Gastroesophageal sphincter (tissue), 4 donors: ENCODE results near the gene SCAI. TPM values are rescaled to one million over a fixed set of nuclear protein-coding genes. Genes with fewer than 3 reads are reported as not detected.
A peak's percentile ranks its signal among the peaks of the same experiment; 100 is the strongest.

Experiments used
- ATAC-seq: fragments of 150-250 bp; one replicate; pipeline ENCODE4 v1.9.1; 2016; ENCODE audit warnings: mild to moderate bottlenecking, moderate library complexity
- H3K27ac ChIP-seq, 4 donors: fragments of 200-600 bp; sonication (generic) in 3 of 4; 1 replicate in 3 of 4; 2 replicates in 1 of 4; pipeline ENCODE4 v1.5.1; 2016 to 2019
- H3K27me3 ChIP-seq: fragments of 200-600 bp; sonication (generic); one replicate; pipeline ENCODE4 v1.5.1; 2019
- H3K36me3 ChIP-seq, 2 donors: fragments of 200-600 bp; sonication (generic); one replicate each; pipeline ENCODE4 v1.5.1; 2019; ENCODE audit warnings: control low read depth in 1 of 2
- H3K4me1 ChIP-seq, 3 donors: fragments of 200-600 bp; sonication (generic); 1 replicate in 2 of 3; 2 replicates in 1 of 3; pipeline ENCODE4 v1.5.1; 2016 to 2019; ENCODE audit warnings: control low read depth in 2 of 3
- H3K4me3 ChIP-seq, 2 donors: fragments of 200-600 bp; sonication (generic); one replicate each; pipeline ENCODE4 v1.5.1; 2019; ENCODE audit warnings: mild to moderate bottlenecking in 1 of 2, moderate library complexity in 1 of 2
- H3K9me3 ChIP-seq, 3 donors: fragments of 200-600 bp; sonication (generic); one replicate each; pipeline ENCODE4 v1.5.1; 2017 to 2019; ENCODE audit warnings: control low read depth in 2 of 3
- EP300 ChIP-seq: sonication (generic); formaldehyde crosslinking; IDR thresholded peaks from one replicate; pipeline ENCODE4 v1.6.1; 2017; ENCODE audit warnings: antibody characterized with exemption, mild to moderate bottlenecking
- POLR2A ChIP-seq, 2 donors: fragments of 450-650 bp; IDR thresholded peaks; one replicate each; pipeline ENCODE4 v1.6.1; 2017; ENCODE audit warnings: antibody characterized with exemption in 2 of 2, mild to moderate bottlenecking in 2 of 2, moderate library complexity in 1 of 2
- POLR2AphosphoS5 ChIP-seq: sonication (generic); formaldehyde crosslinking; IDR thresholded peaks from one replicate; pipeline ENCODE4 v1.6.1; 2017; ENCODE audit warnings: antibody characterized with exemption
- WGBS, 2 donors: methylation state at CpG; one replicate each; pipeline ENCODE4 v1.1.5; 2018; ENCODE audit warnings: low coverage in 1 of 2; 5-methylcytosine and 5-hydroxymethylcytosine counted together
- total RNA-seq, 4 donors: library from RNA; depleted of rRNA; stranded (reverse); fragments of >200 nt; gene quantifications; one replicate each; pipeline ENCODE4 v1.1.0, GENCODE V29; 2016
- TF ChIP-seq, protein P1 (sequence below), 4 experiments: fragments of 200-600 bp in 2 of 4; fragments of 450-650 bp in 2 of 4; sonication (generic) in 1 of 4; IDR thresholded peaks; one replicate each; pipeline ENCODE4 v1.5.1; 2017 to 2019; ENCODE audit warnings: antibody characterized with exemption in 4 of 4, mild to moderate bottlenecking in 2 of 4, moderate library complexity in 2 of 4

Gene SCAI
- total RNA-seq, 4 donors from 2014 or later, result 6.9 to 15.9 (median 7.7) TPM

- WGBS, 2 donors, result 50 to 51% methylated on average over 1 to 3 of the region's 3 CpGs
- peaks cover 0 to 60% (median 7%) of the 10 kb centered on the region in 3 donors for H3K4me1 ChIP-seq
- ATAC-seq, result peak; percentile 79
- TF ChIP-seq POLR2A (IDR thresholded peaks at IDR 0.05) (no peak), POLR2AphosphoS5 (no peak), EP300 (no peak)
- TF ChIP-seq, protein P1, sequence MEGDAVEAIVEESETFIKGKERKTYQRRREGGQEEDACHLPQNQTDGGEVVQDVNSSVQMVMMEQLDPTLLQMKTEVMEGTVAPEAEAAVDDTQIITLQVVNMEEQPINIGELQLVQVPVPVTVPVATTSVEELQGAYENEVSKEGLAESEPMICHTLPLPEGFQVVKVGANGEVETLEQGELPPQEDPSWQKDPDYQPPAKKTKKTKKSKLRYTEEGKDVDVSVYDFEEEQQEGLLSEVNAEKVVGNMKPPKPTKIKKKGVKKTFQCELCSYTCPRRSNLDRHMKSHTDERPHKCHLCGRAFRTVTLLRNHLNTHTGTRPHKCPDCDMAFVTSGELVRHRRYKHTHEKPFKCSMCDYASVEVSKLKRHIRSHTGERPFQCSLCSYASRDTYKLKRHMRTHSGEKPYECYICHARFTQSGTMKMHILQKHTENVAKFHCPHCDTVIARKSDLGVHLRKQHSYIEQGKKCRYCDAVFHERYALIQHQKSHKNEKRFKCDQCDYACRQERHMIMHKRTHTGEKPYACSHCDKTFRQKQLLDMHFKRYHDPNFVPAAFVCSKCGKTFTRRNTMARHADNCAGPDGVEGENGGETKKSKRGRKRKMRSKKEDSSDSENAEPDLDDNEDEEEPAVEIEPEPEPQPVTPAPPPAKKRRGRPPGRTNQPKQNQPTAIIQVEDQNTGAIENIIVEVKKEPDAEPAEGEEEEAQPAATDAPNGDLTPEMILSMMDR (IDR thresholded peaks at IDR 0.05), result no peak
- H3K27me3 ChIP-seq, result no peaks in the 10 kb centered on the region
- no peak overlapping the region for H3K4me3 ChIP-seq
- peaks cover 0 to 21% of the 10 kb centered on the region in 2 donors for H3K36me3 ChIP-seq
- H3K27ac ChIP-seq, result peak overlapping the region; percentile 24 to 82 (median 72)
- H3K9me3 ChIP-seq, result no peaks in the 10 kb centered on the region
Measured at GRCh38 chr9:125161284-125161918, 18.1 kb upstream of the SCAI start.

DNA sequence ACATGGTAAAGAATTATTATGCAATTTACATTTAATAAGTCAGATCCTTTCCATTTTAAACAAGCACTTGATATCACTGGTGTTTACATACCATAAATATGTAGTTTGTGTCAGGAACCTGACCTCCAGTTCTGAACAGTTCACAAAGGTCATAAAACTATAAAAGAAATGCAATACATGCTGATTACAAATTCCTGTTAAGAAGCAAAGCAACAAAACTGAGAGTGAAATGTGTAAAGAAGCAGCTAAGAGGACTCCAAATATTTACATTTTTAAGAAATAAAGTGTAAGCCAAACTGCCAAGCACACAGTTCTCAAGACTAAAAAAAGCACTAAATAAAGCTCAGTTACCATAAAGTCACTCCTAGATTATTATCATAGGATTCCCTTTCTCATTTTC, 17.4 kb upstream of the SCAI start:
- Histone ChIP-seq H3K9me3 (no peaks in the 10 kb centered on the region), H3K4me3 (no peak overlapping the region), H3K27me3 (no peaks in the 10 kb centered on the region), H3K36me3 (peaks cover 0 to 27% of the 10 kb centered on the region in 2 donors), H3K27ac (peak overlapping the region; percentile 24 to 82 (median 72)), H3K4me1 (peaks cover 0 to 54% (median 4%) of the 10 kb centered on the region in 3 donors)
- ATAC-seq, result no peak
- no peak for TF ChIP-seq EP300

GRCh38 chr9:125156551-125156950, 13.2 kb upstream of the SCAI start:
- H3K27ac ChIP-seq, result no peak overlapping the region
- H3K4me1 ChIP-seq, result peaks cover 0 to 46% (median 4%) of the 10 kb centered on the region in 3 donors
- H3K9me3 ChIP-seq, result no peaks in the 10 kb centered on the region
- H3K36me3 ChIP-seq, result peaks cover 3 to 58% of the 10 kb centered on the region in 2 donors
- TF ChIP-seq, protein P1 (IDR thresholded peaks at IDR 0.05), result no peak
- TF ChIP-seq POLR2AphosphoS5 (no peak), POLR2A (IDR thresholded peaks at IDR 0.05) (no peak), EP300 (no peak)
- 69 to 95% methylated on average over 2 of the region's 2 CpGs for WGBS, 2 donors
- no peak overlapping the region for H3K4me3 ChIP-seq
- ATAC-seq, result no peak
- H3K27me3 ChIP-seq, result no peaks in the 10 kb centered on the region

GRCh38 chr9:125153712-125154367, 10.5 kb upstream of the SCAI start:
- no peak for ATAC-seq
- Histone ChIP-seq H3K4me3 (no peak overlapping the region), H3K9me3 (no peaks in the 10 kb centered on the region), H3K36me3 (peaks cover 7 to 85% of the 10 kb centered on the region in 2 donors), H3K27me3 (no peaks in the 10 kb centered on the region), H3K27ac (peak overlapping the region in 1 of 4 donors; percentile 9), H3K4me1 (peaks cover 0 to 19% (median 0%) of the 10 kb centered on the region in 3 donors)
- WGBS, 2 donors, result 44 to 61% methylated on average over 4 of the region's 4 CpGs
- TF ChIP-seq POLR2AphosphoS5, result no peak
- TF ChIP-seq EP300, result no peak
- TF ChIP-seq, protein P1 (IDR thresholded peaks at IDR 0.05), result no peak
- TF ChIP-seq POLR2A (IDR thresholded peaks at IDR 0.05), result no peak

- no peak for ATAC-seq
- Histone ChIP-seq H3K36me3 (peaks cover 7 to 70% of the 10 kb centered on the region in 2 donors), H3K27ac (no peak overlapping the region), H3K4me1 (peaks cover 0 to 21% (median 0%) of the 10 kb centered on the region in 3 donors), H3K9me3 (no peaks in the 10 kb centered on the region), H3K27me3 (no peaks in the 10 kb centered on the region), H3K4me3 (no peak overlapping the region)
- TF ChIP-seq POLR2A (IDR thresholded peaks at IDR 0.05), result no peak
- TF ChIP-seq POLR2AphosphoS5, result no peak
- TF ChIP-seq EP300, result no peak
- TF ChIP-seq, protein P1 (IDR thresholded peaks at IDR 0.05), result no peak
- WGBS, 2 donors, result 100% methylated on average over 1 of the region's 2 CpGs; no CpG with 5 or more reads in 1 of the 2 donors
Measured at GRCh38 chr9:125151730-125152129, 8.4 kb upstream of the SCAI start.
